Karpas-422 (cell line): ENCODE data around the gene LCE1F. TPM values are rescaled to one million over a fixed set of nuclear protein-coding genes. Genes with fewer than 3 reads are reported as not detected.

ENCODE experiments used
- DNase-seq: peaks from one replicate; pipeline ENCODE4 v3.0.0-alpha.2; 2015
- H2AFZ ChIP-seq: fragments of 200-600 bp; sonication (generic); 2 replicates; pipeline ENCODE4 v1.6.1; 2014; ENCODE audit warnings: antibody characterized with exemption, low read length, mixed read lengths
- H3K27ac ChIP-seq: fragments of 200-600 bp; sonication (generic); 2 replicates; pipeline ENCODE4 v1.5.1; 2014; ENCODE audit warnings: mild to moderate bottlenecking, low read length, moderate library complexity
- H3K27me3 ChIP-seq: fragments of 200-600 bp; sonication (generic); 2 replicates; pipeline ENCODE4 v1.6.1; 2014; ENCODE audit warnings: low read length, mixed read lengths
- H3K36me3 ChIP-seq: fragments of 200-600 bp; sonication (generic); 2 replicates; pipeline ENCODE4 v1.6.1; 2014; ENCODE audit warnings: low read length, mixed read lengths; ENCODE audit not compliant: insufficient read depth
- H3K4me1 ChIP-seq: fragments of 200-600 bp; sonication (generic); 2 replicates; pipeline ENCODE4 v1.6.1; 2014; ENCODE audit warnings: mild to moderate bottlenecking, low read length, mixed read lengths
- H3K4me2 ChIP-seq: fragments of 200-600 bp; sonication (generic); 2 replicates; pipeline ENCODE4 v1.6.1; 2014; ENCODE audit warnings: low read length, low read depth, mild to moderate bottlenecking; ENCODE audit not compliant: poor library complexity, severe bottlenecking
- H3K4me3 ChIP-seq: fragments of 200-600 bp; sonication (generic); 2 replicates; pipeline ENCODE4 v1.5.1; 2014; ENCODE audit warnings: mild to moderate bottlenecking, antibody characterized with exemption, low read length, mixed read lengths
- H3K79me2 ChIP-seq: fragments of 200-600 bp; sonication (generic); 2 replicates; pipeline ENCODE4 v1.6.1; 2014; ENCODE audit warnings: mild to moderate bottlenecking, low read length, mixed read lengths
- H3K9ac ChIP-seq: fragments of 200-600 bp; sonication (generic); 2 replicates; pipeline ENCODE4 v1.6.0; 2014; ENCODE audit warnings: low read length
- H3K9me2 ChIP-seq: fragments of 200-600 bp; sonication (generic), shearing (Covaris generic); replicated peaks from 2 replicates; pipeline ENCODE4 v1.6.0; 2014; ENCODE audit warnings: mild to moderate bottlenecking, low read length, moderate library complexity; ENCODE audit not compliant: insufficient read depth
- H3K9me3 ChIP-seq: fragments of 300-700, 200-600 bp; sonication (generic); 2 replicates; pipeline ENCODE4 v1.6.1; 2014; ENCODE audit warnings: low read length, mixed read lengths
- H4K20me1 ChIP-seq: fragments of 200-600 bp; sonication (generic); 2 replicates; pipeline ENCODE4 v1.6.1; 2014; ENCODE audit warnings: mild to moderate bottlenecking, antibody characterized with exemption, low read length, low read depth; ENCODE audit not compliant: insufficient read depth
- total RNA-seq: library from RNA; depleted of rRNA; stranded (reverse); fragments of >200 nt; shearing (Covaris generic); gene quantifications from 2 replicates; pipeline ENCODE4 v1.2.3, GENCODE V29; 2014; ENCODE audit warnings: low replicate concordance

LCE1F gene
- total RNA-seq, 1 experiment from 2014 or later = not detected

DNA sequence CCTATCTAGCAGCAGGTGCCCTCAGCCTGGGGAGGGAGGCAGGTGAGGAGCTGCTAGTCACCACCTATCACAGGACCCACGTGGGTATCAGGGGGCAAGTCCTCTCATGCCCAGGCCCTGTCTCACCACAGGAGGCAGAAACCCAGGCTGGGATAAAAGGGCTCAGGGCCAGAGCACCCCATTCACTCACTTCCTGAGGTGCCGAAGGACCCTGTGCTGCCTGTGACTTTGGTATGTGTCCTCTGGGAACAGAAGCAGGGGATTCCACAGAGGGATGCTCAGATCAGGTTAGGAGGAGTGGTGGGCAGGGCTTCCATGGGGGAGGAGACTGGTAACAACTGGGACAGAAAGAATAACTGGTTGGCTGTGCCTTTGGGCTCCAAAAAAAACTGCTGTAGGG, 11.1 kb downstream of the LCE1F start, which contains the start of gene LCE1E:
LCE1E (plus strand) TSS at position 181 of the 400 bp plus-strand sequence. CDS start 1,043 bp downstream, outside the sequence.
- Histone ChIP-seq H3K9ac (no peak within 1 kb of the TSS), H3K36me3 (no peaks in the 10 kb centered on the region), H3K79me2 (no peaks in the 10 kb centered on the region), H3K4me2 (no peak within 1 kb of the TSS), H3K9me2 (no peaks in the 10 kb centered on the region), H3K4me3 (no peak within 1 kb of the TSS), H3K4me1 (no peaks in the 10 kb centered on the region), H2AFZ (no peak within 1 kb of the TSS), H4K20me1 (no peaks in the 10 kb centered on the region), H3K27me3 (no peaks in the 10 kb centered on the region), H3K27ac (no peak within 1 kb of the TSS), H3K9me3 (no peaks in the 10 kb centered on the region)
- DNase-seq = no peak

- no peak overlapping the region for H3K9ac ChIP-seq
- 0 out of 2 replicates have a peak, but pooled peaks cover 2% of the 10 kb centered on the region for H3K9me2 ChIP-seq
- H3K4me2 ChIP-seq = no peak overlapping the region
- H3K4me3 ChIP-seq = no peak overlapping the region
- H4K20me1 ChIP-seq = no peaks in the 10 kb centered on the region
- H3K79me2 ChIP-seq = no peaks in the 10 kb centered on the region
- no peak overlapping the region for H3K27ac ChIP-seq
- H3K36me3 ChIP-seq = no peaks in the 10 kb centered on the region
- H3K4me1 ChIP-seq = no peaks in the 10 kb centered on the region
- DNase-seq = no peak
- no peak overlapping the region for H2AFZ ChIP-seq
- no peaks in the 10 kb centered on the region for H3K27me3 ChIP-seq
- no peaks in the 10 kb centered on the region for H3K9me3 ChIP-seq
Observed at GRCh38 chr1:152795686-152796085, 20.7 kb downstream of the LCE1F start.

DNA sequence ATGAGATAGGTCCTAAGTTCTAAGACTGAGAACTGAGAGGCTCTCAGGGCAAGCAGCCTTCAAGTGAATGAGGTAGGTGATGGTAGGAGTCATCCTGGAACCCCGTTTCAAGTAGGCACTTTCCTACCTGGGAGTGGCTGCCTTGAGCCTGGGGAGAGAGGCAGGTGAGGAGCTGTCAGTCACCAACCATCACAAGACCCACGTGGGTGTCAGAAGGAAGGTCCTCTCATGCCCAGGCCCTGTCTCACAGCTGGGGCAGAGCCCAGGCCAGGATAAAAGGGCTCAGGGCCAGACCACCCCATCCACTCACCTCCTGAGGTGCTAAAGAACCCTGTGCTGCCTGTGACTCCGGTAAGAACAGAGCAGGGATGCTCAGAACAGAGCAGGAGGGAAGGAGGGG, 21.5 kb downstream of the LCE1F start, which contains the start of gene LCE1D:
LCE1D (plus strand) TSS at position 301 of the 400 bp plus-strand sequence. CDS start 1,074 bp downstream, outside the sequence.
- H3K79me2 ChIP-seq = no peaks in the 10 kb centered on the region
- no peak within 1 kb of the TSS for H3K4me3 ChIP-seq
- no peak within 1 kb of the TSS for H3K9ac ChIP-seq
- H3K27ac ChIP-seq = no peak within 1 kb of the TSS
- H4K20me1 ChIP-seq = no peaks in the 10 kb centered on the region
- no peak for DNase-seq
- no peaks in the 10 kb centered on the region for H3K9me3 ChIP-seq
- no peak within 1 kb of the TSS for H3K4me2 ChIP-seq
- no peaks in the 10 kb centered on the region for H3K27me3 ChIP-seq
- no peak within 1 kb of the TSS for H2AFZ ChIP-seq
- no peaks in the 10 kb centered on the region for H3K36me3 ChIP-seq
- H3K4me1 ChIP-seq = no peaks in the 10 kb centered on the region
- 0 out of 2 replicates have a peak, but pooled peaks cover 2% of the 10 kb centered on the region for H3K9me2 ChIP-seq

DNA sequence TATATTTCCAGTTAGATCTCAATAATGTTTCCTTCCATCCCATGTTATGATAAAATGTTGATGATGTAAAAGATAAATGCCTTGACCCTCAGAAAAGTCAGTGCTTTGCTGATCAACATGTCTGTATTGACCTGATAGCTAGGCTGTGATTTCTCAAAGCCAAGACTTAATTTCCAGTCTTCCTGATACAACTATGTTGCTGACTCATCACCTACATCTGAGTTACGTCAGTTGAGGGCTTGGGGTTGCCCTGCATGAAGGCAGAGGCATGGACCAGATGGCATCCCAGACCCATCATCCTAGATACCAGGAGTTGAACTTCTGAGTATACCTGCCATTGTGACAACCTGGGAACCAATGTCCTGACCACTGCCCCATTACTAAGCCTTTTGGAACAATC, 26.4 kb downstream of the LCE1F start:
- Histone ChIP-seq H2AFZ (no peak overlapping the region), H3K27ac (no peak overlapping the region), H3K4me2 (no peak overlapping the region), H3K4me3 (no peak overlapping the region), H3K36me3 (no peaks in the 10 kb centered on the region), H3K9ac (no peak overlapping the region), H3K27me3 (no peaks in the 10 kb centered on the region), H4K20me1 (no peaks in the 10 kb centered on the region), H3K9me2 (0 out of 2 replicates have a peak, but pooled peaks cover 2% of the 10 kb centered on the region), H3K4me1 (no peaks in the 10 kb centered on the region), H3K9me3 (no peaks in the 10 kb centered on the region), H3K79me2 (no peaks in the 10 kb centered on the region)
- DNase-seq = peak; percentile 23

- Histone ChIP-seq H4K20me1 (no peaks in the 10 kb centered on the region), H3K79me2 (no peaks in the 10 kb centered on the region), H3K4me2 (no peak within 1 kb of the TSS), H3K27ac (no peak within 1 kb of the TSS), H3K27me3 (no peaks in the 10 kb centered on the region), H3K9me2 (no peaks in the 10 kb centered on the region), H3K4me3 (no peak within 1 kb of the TSS), H3K4me1 (no peaks in the 10 kb centered on the region), H2AFZ (no peak within 1 kb of the TSS), H3K9ac (no peak within 1 kb of the TSS), H3K36me3 (no peaks in the 10 kb centered on the region), H3K9me3 (no peaks in the 10 kb centered on the region)
- no peak for DNase-seq
Observed at GRCh38 chr1:152806576-152806975, 31.6 kb downstream of the LCE1F start, which contains the start of gene LCE1C. LCE1C (minus strand) TSS chr1:152806651; CDS start chr1:152805478, 1,173 bp downstream.

DNA sequence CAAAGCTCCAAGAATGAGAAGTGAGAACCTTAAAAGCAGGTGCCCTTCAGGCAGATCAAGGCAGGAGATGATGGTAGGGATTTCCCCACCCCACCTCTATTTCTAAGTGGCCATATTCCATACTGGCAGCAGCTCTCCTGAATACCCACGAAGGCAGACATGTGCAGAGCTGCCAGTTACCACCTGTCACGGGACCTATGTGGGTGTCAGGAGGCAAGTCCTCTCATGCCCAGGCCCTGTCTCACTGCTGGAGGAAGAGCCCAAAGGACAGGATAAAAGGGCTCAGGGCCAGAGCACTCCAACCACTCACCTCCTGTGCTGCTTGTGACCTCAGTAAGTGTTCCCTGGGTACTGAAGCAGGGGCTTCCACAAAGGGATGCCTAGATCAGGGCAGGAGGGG, 36.1 kb downstream of the LCE1F start:
- Histone ChIP-seq H3K4me1 (no peaks in the 10 kb centered on the region), H3K9me3 (no peaks in the 10 kb centered on the region), H3K9ac (no peak overlapping the region), H3K4me3 (no peak overlapping the region), H3K27ac (no peak overlapping the region), H3K4me2 (no peak overlapping the region), H3K9me2 (no peaks in the 10 kb centered on the region), H4K20me1 (no peaks in the 10 kb centered on the region), H3K27me3 (no peaks in the 10 kb centered on the region), H2AFZ (no peak overlapping the region), H3K79me2 (no peaks in the 10 kb centered on the region), H3K36me3 (no peaks in the 10 kb centered on the region)
- no peak for DNase-seq

DNA sequence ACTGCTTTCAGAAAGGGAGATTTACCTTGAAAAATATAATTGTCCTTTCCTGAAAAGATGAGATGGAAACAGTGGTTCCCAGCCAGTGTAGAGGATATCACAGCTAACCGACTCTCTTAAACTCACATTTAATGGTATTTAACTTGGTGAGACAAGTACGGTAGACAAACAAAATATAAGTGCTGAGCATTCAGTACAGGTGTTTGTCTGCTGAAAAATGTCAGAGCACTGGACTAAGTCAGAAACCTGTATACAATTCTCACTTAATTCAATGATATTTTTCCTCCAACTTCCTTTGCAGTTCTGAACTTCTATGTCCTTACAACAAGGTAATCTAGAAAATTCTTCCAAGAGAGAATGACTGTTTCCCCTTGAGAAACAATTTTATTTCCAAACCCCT, 36.7 kb downstream of the LCE1F start, which contains the start of gene LCE1B:
LCE1B (plus strand) TSS at position 301 of the 400 bp plus-strand sequence. CDS start 476 bp downstream, outside the sequence.
- Histone ChIP-seq H3K36me3 (no peaks in the 10 kb centered on the region), H3K4me1 (no peaks in the 10 kb centered on the region), H2AFZ (no peak within 1 kb of the TSS), H4K20me1 (no peaks in the 10 kb centered on the region), H3K27me3 (no peaks in the 10 kb centered on the region), H3K9me2 (no peaks in the 10 kb centered on the region), H3K4me2 (no peak within 1 kb of the TSS), H3K9me3 (no peaks in the 10 kb centered on the region), H3K9ac (no peak within 1 kb of the TSS), H3K79me2 (no peaks in the 10 kb centered on the region), H3K4me3 (no peak within 1 kb of the TSS), H3K27ac (no peak within 1 kb of the TSS)
- DNase-seq = no peak

DNA sequence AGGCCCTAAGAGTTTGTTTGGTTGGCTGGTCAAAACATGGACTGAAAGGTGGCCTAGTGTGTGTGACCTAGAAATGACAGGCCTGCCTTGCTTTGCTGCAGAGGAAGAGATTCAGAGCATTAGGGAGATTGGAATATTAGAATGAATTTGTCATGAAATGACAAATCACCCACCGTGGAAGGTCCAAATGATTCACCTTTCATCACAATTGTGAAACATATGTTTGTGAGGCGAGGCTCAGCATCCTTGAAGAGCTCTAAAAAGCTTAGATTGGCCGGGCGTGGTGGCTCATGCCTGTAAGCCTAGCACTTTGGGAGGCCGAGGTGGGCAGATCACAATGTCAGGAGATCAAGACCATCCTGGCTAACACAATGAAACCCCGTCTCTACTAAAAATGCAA, 42.4 kb downstream of the LCE1F start:
- Histone ChIP-seq H3K27me3 (no peaks in the 10 kb centered on the region), H3K36me3 (no peaks in the 10 kb centered on the region), H3K9ac (no peak overlapping the region), H3K4me2 (no peak overlapping the region), H3K9me3 (no peaks in the 10 kb centered on the region), H3K27ac (no peak overlapping the region), H3K4me1 (no peaks in the 10 kb centered on the region), H3K4me3 (no peak overlapping the region), H4K20me1 (no peaks in the 10 kb centered on the region), H2AFZ (no peak overlapping the region), H3K79me2 (no peaks in the 10 kb centered on the region), H3K9me2 (no peaks in the 10 kb centered on the region)
- no peak for DNase-seq
